GM12878 (cell line): ENCODE measurements around the gene ITGB8. TPM values are rescaled to one million over a fixed set of nuclear protein-coding genes. Genes with fewer than 3 reads are reported as not detected.

Source experiments
- BHLHE40 ChIP-seq, 2 experiments: fragments of 450-650 bp in 1 of 2; IDR thresholded peaks; 2 replicates each; pipeline ENCODE4 v1.6.1; 2011 to 2017; ENCODE audit warnings: low read depth in 2 of 2, borderline replicate concordance in 1 of 2, improper control_type of control experiment in 1 of 2, low read length in 1 of 2, mild to moderate bottlenecking in 1 of 2
- CHD1 ChIP-seq: IDR thresholded peaks from 2 replicates; pipeline ENCODE4 v1.6.1; 2012; ENCODE audit warnings: low read depth, low read length, improper control_type of control experiment
- CHD2 ChIP-seq: IDR thresholded peaks from 2 replicates; pipeline ENCODE4 v1.6.1; 2011; ENCODE audit warnings: low read depth, low read length, improper control_type of control experiment, borderline replicate concordance
- EGR1 ChIP-seq, 2 experiments: IDR thresholded peaks; 1 replicate in 1 of 2; 2 replicates in 1 of 2; pipeline ENCODE4 v1.6.1; 2011 to 2012; ENCODE audit warnings: low read depth in 2 of 2, low read length in 2 of 2, borderline replicate concordance in 1 of 2, mild to moderate bottlenecking in 1 of 2, moderate library complexity in 1 of 2
- FOXK2 ChIP-seq: fragments of 450-650 bp; IDR thresholded peaks from 2 replicates; pipeline ENCODE4 v1.6.1; 2017; ENCODE audit warnings: mild to moderate bottlenecking, moderate library complexity
- MTA2 ChIP-seq: fragments of 450-650 bp; IDR thresholded peaks from 2 replicates; pipeline ENCODE4 v1.6.1; 2016; ENCODE audit warnings: low read depth, mild to moderate bottlenecking, moderate library complexity
- RELB ChIP-seq: fragments of 450-650 bp; IDR thresholded peaks from 2 replicates; pipeline ENCODE4 v1.6.1; 2017; ENCODE audit warnings: low read depth, mild to moderate bottlenecking, moderate library complexity
- SMAD5 ChIP-seq: IDR thresholded peaks from 2 replicates; pipeline ENCODE4 v1.6.1; 2016; ENCODE audit warnings: antibody characterized with exemption, low read depth
- SUZ12 ChIP-seq: fragments of 200-600 bp; sonication (generic); IDR thresholded peaks from one replicate; pipeline ENCODE4 v1.6.1; 2018; ENCODE audit warnings: antibody characterized with exemption, mild to moderate bottlenecking; ENCODE audit not compliant: unreplicated experiment
- ZNF217 ChIP-seq: fragments of 450-650 bp; IDR thresholded peaks from 2 replicates; pipeline ENCODE4 v1.6.1; 2017; ENCODE audit warnings: antibody characterized with exemption, mild to moderate bottlenecking
- ZNF622 ChIP-seq: fragments of 450-650 bp; IDR thresholded peaks from 2 replicates; pipeline ENCODE4 v1.6.1; 2017; ENCODE audit warnings: mild to moderate bottlenecking, inconsistent platforms
- polyA plus RNA-seq, 11 experiments: library from polyadenylated mRNA; depleted of rRNA in 4 of 11; unstranded in 6 of 11; stranded (reverse) in 5 of 11; fragments of >200 nt; fragmentation: Nextera tagmentation in 4 of 11; fragmentation: Illumina TruSeq in 1 of 11; extraction: Ambion mirVana in 4 of 11; extraction: Trizol in 1 of 11; gene quantifications; 1 replicate in 1 of 11; 2 replicates in 10 of 11; pipeline versions ENCODE4 v1.2.1 to v1.2.3, GENCODE V29; 2011 to 2016; ENCODE audit warnings: inconsistent platforms in 2 of 11, missing spikeins in 2 of 11, low read depth in 1 of 11
- total RNA-seq, 4 experiments: library from RNA; depleted of rRNA in 3 of 4; stranded (reverse); fragments of >200 nt in 3 of 4; fragmentation: Illumina TruSeq in 1 of 4; extraction: Trizol in 1 of 4; gene quantifications; 2 replicates each; pipeline versions ENCODE4 v1.2.1 to v1.2.3, GENCODE V29; 2013 to 2021
- TF ChIP-seq, protein P1 (sequence below): fragments of 450-650 bp; IDR thresholded peaks from 2 replicates; pipeline ENCODE4 v1.6.1; 2017; ENCODE audit warnings: antibody characterized with exemption, mild to moderate bottlenecking, moderate library complexity

The ITGB8 gene
- total and polyA plus RNA-seq, 10 of the 15 experiments (the other 5 are each of a cell fraction or from before 2014, with no cell fraction given): 0.37 to 26.2 (median 1.5) TPM

- TF ChIP-seq RELB (no peak), EGR1 (IDR thresholded peaks at IDR 0.05; ENCODE audit: borderline replicate concordance in 1 of 2, low read depth in 2 of 2, low read length in 2 of 2) (no peak), MTA2 (no peak), ZNF622 (no peak), SUZ12 (no peak), FOXK2 (no peak), BHLHE40 (IDR thresholded peaks at IDR 0.05; ENCODE audit: borderline replicate concordance in 1 of 2, low read depth in 2 of 2, low read length in 1 of 2) (no peak), CHD1 (no peak), ZNF217 (no peak), SMAD5 (no peak), CHD2 (no peak)
- TF ChIP-seq, protein P1, sequence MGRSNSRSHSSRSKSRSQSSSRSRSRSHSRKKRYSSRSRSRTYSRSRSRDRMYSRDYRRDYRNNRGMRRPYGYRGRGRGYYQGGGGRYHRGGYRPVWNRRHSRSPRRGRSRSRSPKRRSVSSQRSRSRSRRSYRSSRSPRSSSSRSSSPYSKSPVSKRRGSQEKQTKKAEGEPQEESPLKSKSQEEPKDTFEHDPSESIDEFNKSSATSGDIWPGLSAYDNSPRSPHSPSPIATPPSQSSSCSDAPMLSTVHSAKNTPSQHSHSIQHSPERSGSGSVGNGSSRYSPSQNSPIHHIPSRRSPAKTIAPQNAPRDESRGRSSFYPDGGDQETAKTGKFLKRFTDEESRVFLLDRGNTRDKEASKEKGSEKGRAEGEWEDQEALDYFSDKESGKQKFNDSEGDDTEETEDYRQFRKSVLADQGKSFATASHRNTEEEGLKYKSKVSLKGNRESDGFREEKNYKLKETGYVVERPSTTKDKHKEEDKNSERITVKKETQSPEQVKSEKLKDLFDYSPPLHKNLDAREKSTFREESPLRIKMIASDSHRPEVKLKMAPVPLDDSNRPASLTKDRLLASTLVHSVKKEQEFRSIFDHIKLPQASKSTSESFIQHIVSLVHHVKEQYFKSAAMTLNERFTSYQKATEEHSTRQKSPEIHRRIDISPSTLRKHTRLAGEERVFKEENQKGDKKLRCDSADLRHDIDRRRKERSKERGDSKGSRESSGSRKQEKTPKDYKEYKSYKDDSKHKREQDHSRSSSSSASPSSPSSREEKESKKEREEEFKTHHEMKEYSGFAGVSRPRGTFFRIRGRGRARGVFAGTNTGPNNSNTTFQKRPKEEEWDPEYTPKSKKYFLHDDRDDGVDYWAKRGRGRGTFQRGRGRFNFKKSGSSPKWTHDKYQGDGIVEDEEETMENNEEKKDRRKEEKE: no peak
Observed at GRCh38 chr7:20435305-20435704, 104.6 kb downstream of the ITGB8 start (continued).
